T-helper 22 cell (primary cell): Measurements from ENCODE around the gene ANP32A.
A peak's percentile ranks its signal among the peaks of the same experiment; 100 is the strongest.

Experiments
- DNase-seq: peaks from one replicate; pipeline ENCODE4 v3.0.0-alpha.2; 2020; ENCODE audit warnings: low read depth

The ANP32A gene

GRCh38 chr15:68819495-68820294, 1.0 kb downstream of the ANP32A start:
- DNase-seq, result peak; percentile 5

- peak; percentile 6 for DNase-seq
Measured at GRCh38 chr15:68818769-68819494, 1.8 kb downstream of the ANP32A start.

- DNase-seq, result peak; percentile 63
Measured at GRCh38 chr15:68818066-68818768, 2.5 kb downstream of the ANP32A start.

DNA sequence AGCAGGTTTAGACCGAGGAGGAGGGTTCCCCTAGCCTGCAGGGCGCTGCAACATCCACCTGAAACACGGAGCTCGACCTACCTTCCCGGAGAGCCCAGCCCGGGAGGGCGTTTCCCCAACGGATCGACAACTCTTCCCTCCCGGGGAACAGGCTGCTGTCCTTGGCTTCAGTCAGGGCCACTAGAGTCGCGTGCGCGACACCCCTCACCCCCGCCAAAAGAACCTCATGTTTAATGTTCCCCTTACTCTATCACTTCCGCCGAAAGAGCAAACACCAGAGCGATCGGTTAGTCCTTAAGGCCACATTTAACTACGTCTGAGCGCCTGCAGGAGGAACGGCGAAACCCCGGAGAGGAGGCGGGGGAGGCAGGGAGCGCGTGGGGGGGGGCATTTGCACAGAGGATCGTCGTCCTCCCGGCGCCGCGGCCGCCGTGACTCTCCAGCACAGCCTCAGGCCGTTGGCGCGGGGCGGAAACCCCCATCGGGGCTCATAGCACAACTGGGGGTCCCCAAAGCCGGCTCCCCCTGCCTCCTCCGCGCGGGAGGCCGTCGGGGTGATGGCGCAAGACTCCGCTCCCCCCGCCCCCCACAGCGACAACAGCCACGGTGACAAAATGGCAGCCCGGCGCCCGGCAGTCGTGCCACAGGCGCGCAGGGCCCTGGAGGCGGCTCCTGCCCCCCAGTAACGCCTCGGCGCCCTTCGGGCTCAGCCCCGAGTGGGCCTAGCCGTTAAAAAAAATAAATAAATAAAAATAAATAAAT, 3.2 kb downstream of the ANP32A start:
- peak; percentile 61 for DNase-seq

GRCh38 chr15:68816795-68817303, 3.8 kb downstream of the ANP32A start:
- no peak for DNase-seq

DNA sequence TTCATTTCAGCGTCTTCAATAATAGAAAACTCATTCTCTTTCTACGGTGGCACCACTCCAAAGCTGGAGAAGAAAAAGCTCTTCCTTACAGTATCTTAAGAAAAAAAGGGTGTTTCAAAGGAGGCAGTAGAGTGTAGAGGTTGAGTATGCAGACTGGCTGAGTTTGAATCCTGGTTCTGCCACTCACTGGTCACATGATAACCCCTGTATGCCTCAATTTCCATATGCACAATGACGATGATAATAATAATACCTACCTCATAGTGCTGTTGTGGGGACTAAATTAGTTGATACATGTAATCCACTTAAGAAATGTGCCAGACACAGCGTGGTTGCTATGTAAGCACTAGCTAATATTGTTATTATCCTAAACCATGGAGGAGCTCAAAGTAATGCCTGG, 4.5 kb downstream of the ANP32A start:
- no peak for DNase-seq

DNA sequence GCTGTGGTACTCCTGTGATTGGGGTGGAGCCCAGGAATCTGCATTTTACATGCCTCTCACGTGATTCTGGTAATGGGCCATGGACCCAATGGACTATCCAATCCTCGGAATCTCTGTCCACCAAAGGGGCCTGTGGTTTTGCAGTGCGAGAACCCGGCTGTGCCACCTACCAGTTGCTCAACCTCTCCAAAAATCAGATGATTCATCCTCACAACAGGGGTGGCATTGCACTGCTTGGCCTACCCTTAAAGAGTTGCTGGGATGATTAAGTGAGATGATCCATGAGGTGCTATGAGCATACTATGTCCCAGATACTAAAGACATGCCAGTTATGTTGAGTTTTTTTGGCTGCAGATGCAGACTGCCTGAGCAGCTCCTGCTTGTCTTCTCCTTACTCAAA, 5.1 kb downstream of the ANP32A start:
- no peak for DNase-seq

DNA sequence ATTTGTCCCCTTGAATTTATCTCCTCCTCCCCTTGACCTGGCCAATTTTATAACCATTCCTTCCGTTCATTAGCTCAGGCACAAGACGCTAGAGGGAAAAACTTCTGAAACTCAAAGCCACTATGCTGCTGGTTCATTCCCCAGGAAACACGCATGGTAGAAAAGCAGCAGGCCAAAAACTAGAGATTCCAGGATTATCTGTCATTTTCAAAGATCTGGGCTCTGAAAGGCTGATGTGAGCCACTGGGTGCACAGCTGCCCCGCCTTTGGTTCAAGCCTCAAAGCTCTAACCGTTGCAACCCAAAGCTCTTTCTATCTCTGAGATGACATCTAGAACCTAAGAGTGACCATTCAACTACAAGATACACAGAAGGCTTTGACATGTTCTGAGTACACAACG, 6.1 kb downstream of the ANP32A start:
- no peak for DNase-seq

- no peak for DNase-seq
Measured at GRCh38 chr15:68812597-68813431, 7.9 kb downstream of the ANP32A start.

DNA sequence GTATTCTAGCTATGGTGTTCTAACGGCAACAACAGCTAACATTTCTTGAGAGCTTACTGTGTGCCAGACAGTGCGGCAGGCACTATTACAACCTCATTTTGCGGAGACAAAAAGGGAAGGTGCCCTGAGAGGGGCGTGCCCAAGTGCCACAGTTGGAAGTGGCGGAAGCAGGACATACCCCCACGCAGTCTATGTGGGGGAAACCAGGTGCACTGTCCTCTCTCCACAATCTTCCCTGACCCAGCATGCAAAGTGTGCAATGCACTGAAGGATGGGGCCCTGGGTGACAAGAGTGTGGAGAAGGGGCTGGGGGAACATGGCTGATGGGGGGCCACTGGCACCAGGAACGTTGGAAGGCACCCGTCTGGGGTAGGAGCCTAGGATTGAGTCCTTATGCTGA, 8.6 kb downstream of the ANP32A start:
- DNase-seq, result no peak

- DNase-seq, result no peak
Measured at GRCh38 chr15:68809517-68809916, 11.2 kb downstream of the ANP32A start.

GRCh38 chr15:68808770-68809169, 11.9 kb downstream of the ANP32A start:
- no peak for DNase-seq

GRCh38 chr15:68808091-68808490, 12.6 kb downstream of the ANP32A start:
- no peak for DNase-seq

DNA sequence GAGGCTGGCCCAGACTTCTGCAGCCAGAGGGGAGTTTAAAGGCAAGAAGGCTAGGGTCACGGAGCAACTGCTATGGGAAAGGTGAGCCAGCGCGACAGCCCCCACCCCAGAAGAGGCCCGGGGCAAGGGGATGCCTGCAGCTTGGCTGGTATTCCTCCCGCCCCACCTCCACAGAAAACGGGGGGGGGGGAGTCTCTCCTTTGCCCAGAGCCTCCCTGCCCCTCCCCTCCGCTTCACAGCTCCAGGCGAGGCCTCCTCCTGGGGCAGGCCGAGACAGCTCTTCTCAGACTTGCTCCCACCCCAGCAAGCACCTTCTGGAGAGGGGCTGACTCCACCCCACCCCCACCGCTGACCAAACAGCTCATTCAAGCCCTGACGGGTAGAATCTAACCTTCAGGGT, 13.4 kb downstream of the ANP32A start:
- DNase-seq, result no peak

DNA sequence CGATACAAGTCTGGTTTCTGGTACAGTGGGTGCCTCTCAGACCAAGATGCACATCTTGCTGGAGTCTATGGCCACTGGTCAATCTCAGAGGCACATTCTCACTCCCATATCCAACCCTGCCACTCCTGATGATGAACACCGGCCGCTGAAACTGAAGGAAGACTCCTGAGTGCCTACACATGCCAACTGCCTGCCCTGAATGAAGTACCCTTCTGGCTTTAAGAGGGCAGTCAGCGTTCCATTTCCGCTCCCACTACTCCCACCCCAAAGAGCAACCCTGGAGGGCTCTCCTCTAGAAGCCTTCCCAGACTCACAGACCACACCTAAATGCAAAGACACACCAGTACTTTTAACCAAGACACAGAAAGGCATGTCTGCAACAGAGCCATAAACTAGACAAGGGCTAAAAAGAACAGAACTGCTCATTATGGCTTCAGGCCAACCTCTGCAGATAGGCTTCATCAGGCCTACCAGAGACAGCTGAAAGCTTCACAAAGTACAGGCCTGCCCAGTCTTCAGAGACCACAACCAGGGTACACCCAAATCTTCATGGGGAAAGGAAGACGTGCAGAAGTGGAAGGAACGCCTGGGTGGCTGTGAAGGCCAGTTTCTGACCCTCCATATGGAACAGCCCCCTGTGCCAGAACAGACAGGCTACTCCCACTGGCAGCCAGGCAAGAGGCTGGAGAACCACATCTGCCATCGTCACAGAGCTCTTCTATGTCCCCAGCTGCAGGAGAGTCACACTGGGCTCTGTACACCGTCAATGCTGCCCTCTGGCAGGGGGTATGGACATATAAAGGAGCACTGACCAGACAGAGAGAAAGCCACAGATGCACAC, 14.3 kb downstream of the ANP32A start:
- DNase-seq, result no peak

- no peak for DNase-seq
Measured at GRCh38 chr15:68802373-68802772, 18.3 kb downstream of the ANP32A start.

DNA sequence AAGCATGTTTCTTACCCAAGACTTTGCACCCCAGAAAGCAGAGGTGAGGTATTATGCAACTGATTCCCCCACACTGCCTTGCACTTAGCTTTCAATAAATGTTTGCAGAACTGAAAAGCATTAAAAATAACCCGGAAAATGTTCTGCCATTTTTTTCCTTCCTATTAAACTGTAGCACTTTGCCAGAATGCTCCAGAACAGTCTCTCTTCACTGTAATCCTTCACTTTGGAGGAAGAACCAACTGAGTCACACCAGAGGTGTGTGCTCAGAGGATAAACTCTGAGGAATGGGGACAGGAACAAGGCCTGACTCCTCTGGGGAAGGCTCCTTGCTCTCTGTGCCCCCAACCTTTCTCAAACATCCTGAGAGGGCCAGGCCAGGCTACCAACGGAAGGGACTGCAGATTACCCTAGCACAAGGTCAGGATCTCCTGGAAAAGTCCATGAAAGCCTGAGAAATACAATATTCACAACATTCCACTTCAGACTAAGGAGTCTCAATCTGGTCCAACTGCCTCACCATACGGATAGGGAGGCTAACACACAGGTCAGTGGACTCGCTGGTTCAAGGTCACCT, 19.0 kb downstream of the ANP32A start:
- no peak for DNase-seq

DNA sequence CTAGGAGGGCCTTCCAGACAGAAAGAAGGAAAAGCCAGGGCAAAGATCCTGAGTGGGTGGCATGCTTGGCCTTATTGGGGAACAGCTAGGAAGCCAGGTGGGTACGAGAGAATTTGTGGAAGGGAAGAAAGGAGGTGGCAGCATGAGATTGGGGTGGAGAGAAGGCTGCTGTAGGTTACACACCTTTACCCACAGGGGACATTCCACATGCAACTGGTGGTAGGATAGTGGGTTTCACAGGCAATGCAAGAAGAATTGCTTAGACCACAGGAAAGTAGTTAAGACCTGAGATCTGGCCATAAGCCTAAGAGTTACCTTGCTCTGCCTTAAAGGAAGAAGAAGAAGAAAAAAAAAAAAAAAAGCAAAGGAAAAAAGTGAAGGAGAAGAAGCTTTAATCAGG, 19.8 kb downstream of the ANP32A start:
- no peak for DNase-seq

DNA sequence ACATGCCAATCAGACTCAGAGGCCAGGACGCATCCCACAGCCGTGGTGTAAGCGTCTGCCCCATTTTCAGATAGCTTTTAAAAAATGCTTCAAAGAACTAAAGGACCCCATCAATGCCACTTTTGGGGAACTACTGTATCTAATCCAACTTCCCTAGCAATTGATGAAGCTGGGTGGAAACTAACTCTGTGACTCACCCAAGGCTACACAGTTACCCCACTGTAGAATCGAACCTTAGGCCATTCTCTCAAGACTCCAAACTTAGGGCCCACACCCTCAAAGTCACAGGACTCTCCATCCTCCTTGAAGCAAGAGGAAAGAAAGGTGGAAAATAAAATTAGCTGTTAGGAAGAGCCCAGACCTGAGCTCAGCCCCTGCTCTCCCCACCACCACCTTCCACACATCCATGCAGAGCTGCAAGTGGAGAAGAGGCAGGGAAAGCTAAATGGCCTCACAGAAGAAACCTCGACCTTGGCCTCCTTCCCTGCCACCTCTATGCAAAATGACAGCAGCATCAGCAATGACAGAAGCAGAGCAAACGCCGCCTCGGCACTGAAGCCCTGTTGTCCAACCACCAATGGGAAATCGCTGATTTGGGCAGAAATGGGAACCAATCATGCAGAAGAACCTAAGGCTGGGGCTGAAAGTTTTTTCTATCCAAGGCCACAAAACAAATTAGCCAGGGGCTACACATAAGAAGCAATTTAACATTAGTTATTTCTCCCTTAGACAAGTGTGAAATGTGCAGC, 22.2 kb downstream of the ANP32A start:
- DNase-seq, result no peak
